Activated T-helper 1 cell treated with anti-CD3 and anti-CD28 coated beads, Interleukin-12 subunit alpha, Interleukin-12 subunit beta, Interleukin-2, Interleukin-4 antibody, amounts not matched to agents 30 ng/mL and 10 ng/mL and 1 ng/mL, durations not matched to agents 14 hours and 24 hours and 36 hours (primary cell): ENCODE measurements around the gene RABEP1. TPM values are rescaled to one million over a fixed set of nuclear protein-coding genes. Genes with fewer than 3 reads are reported as not detected.
"Not testable (repeated sequence)": the region's sequence is repeated elsewhere in the genome, so short reads cannot be mapped to it uniquely, and the experiment has no call there.

Source experiments
- DNase-seq: peaks from one replicate; pipeline ENCODE4 v3.0.0; 2021; ENCODE audit warnings: low spot score
- H3K27ac Mint-ChIP-seq: one replicate; pipeline ENCODE4 v1.8.0; 2021; ENCODE audit warnings: mild to moderate bottlenecking, mixed read lengths
- H3K27me3 Mint-ChIP-seq: one replicate; pipeline ENCODE4 v1.8.0; 2022; ENCODE audit warnings: mild to moderate bottlenecking, moderate library complexity, mixed read lengths; ENCODE audit not compliant: insufficient read depth
- H3K36me3 Mint-ChIP-seq: one replicate; pipeline ENCODE4 v1.8.0; 2021; ENCODE audit warnings: low read depth, mixed read lengths
- H3K4me1 Mint-ChIP-seq: one replicate; pipeline ENCODE4 v1.8.0; 2021; ENCODE audit warnings: low read depth, mixed read lengths
- H3K4me3 Mint-ChIP-seq: one replicate; pipeline ENCODE4 v1.8.0; 2021; ENCODE audit warnings: mild to moderate bottlenecking, moderate library complexity, mixed read lengths
- H3K9me3 Mint-ChIP-seq: one replicate; pipeline ENCODE4 v1.8.0; 2021; ENCODE audit warnings: mixed read lengths
- intact Hi-C: fragments of 100-400 bp; cut with micrococcal nuclease; formaldehyde crosslinking; loops from one replicate; pipeline ENCODE4 v1.15.1; 2024
- total RNA-seq: library from RNA; stranded (reverse); gene quantifications from 2 replicates; pipeline ENCODE4 v1.2.3, GENCODE V29; 2022

Gene RABEP1
- 50.2 and 51.4 TPM in 2 replicates for total RNA-seq

- Mint-ChIP-seq H3K36me3 (peaks cover 15% of the 10 kb centered on the region), H3K9me3 (no peaks in the 10 kb centered on the region), H3K27ac (peak within 1 kb of the TSS; percentile 91), H3K27me3 (peaks cover 3% of the 10 kb centered on the region), H3K4me1 (peaks cover 28% of the 10 kb centered on the region), H3K4me3 (peak within 1 kb of the TSS; percentile 90)
- intact Hi-C loops = loop anchor here (1.0 to 5.0 kb wide), 6 partner anchors 137 to 1139 kb away; partner anchors contain the start of genes CYB5D2, DERL2, INCA1 and KIF1C
- DNase-seq = peak; percentile 92
Observed at GRCh38 chr17:5281814-5282641, at the start of gene RABEP1. RABEP1 (plus strand) TSS chr17:5282284; CDS start chr17:5282487, 203 bp downstream.

GRCh38 chr17:5233492-5233891 lies 48.6 kb upstream of the RABEP1 start:
- H3K4me1 Mint-ChIP-seq = peaks cover 14% of the 10 kb centered on the region
- intact Hi-C loops, H3K9me3 Mint-ChIP-seq, H3K27me3 Mint-ChIP-seq, H3K27ac Mint-ChIP-seq, DNase-seq, H3K36me3 Mint-ChIP-seq, H3K4me3 Mint-ChIP-seq: not testable (repeated sequence)

GRCh38 chr17:5234645-5235576 lies 47.2 kb upstream of the RABEP1 start, which contains the start of gene SCIMP:
SCIMP (minus strand) TSS chr17:5234860; CDS start chr17:5234755, 105 bp downstream.
- H3K4me1 Mint-ChIP-seq = peaks cover 8% of the 10 kb centered on the region
- H3K36me3 Mint-ChIP-seq = no peaks in the 10 kb centered on the region
- no peak within 1 kb of the TSS for H3K4me3 Mint-ChIP-seq
- no peaks in the 10 kb centered on the region for H3K27me3 Mint-ChIP-seq
- no peaks in the 10 kb centered on the region for H3K9me3 Mint-ChIP-seq
- DNase-seq = no peak
- H3K27ac Mint-ChIP-seq = no peak within 1 kb of the TSS
- intact Hi-C loops = no loop called here

GRCh38 chr17:5236938-5237540 lies 45.0 kb upstream of the RABEP1 start:
- intact Hi-C loops = loop anchor here (1.0 kb wide), 1 partner anchor 40 kb away; no protein-coding TSS in a partner anchor
- no peak overlapping the region for H3K27ac Mint-ChIP-seq
- no peak overlapping the region for H3K4me3 Mint-ChIP-seq
- no peaks in the 10 kb centered on the region for H3K27me3 Mint-ChIP-seq
- H3K36me3 Mint-ChIP-seq = no peaks in the 10 kb centered on the region
- DNase-seq = no peak
- peaks cover 10% of the 10 kb centered on the region for H3K4me1 Mint-ChIP-seq
- H3K9me3 Mint-ChIP-seq = no peaks in the 10 kb centered on the region

GRCh38 chr17:5237541-5238016 lies 44.5 kb upstream of the RABEP1 start:
- peaks cover 2% of the 10 kb centered on the region for H3K27me3 Mint-ChIP-seq
- no peaks in the 10 kb centered on the region for H3K9me3 Mint-ChIP-seq
- no peak overlapping the region for H3K27ac Mint-ChIP-seq
- peaks cover 2% of the 10 kb centered on the region for H3K36me3 Mint-ChIP-seq
- H3K4me3 Mint-ChIP-seq = no peak overlapping the region
- intact Hi-C loops = loop anchor here (1.0 kb wide), 1 partner anchor 40 kb away; no protein-coding TSS in a partner anchor
- H3K4me1 Mint-ChIP-seq = peaks cover 15% of the 10 kb centered on the region
- peak; percentile 15 for DNase-seq

- DNase-seq = no peak
- Mint-ChIP-seq H3K27ac (no peak overlapping the region), H3K27me3 (peaks cover 2% of the 10 kb centered on the region), H3K9me3 (no peaks in the 10 kb centered on the region), H3K36me3 (peaks cover 2% of the 10 kb centered on the region), H3K4me1 (peaks cover 21% of the 10 kb centered on the region), H3K4me3 (no peak overlapping the region)
- intact Hi-C loops = no loop called here
Observed at GRCh38 chr17:5238333-5238732, 43.8 kb upstream of the RABEP1 start.

GRCh38 chr17:5239769-5240168 lies 42.3 kb upstream of the RABEP1 start:
- not testable (repeated sequence) for DNase-seq, H3K9me3 Mint-ChIP-seq, H3K27ac Mint-ChIP-seq, H3K4me3 Mint-ChIP-seq, H3K27me3 Mint-ChIP-seq, H3K36me3 Mint-ChIP-seq
- intact Hi-C loops = loop anchor here (10.0 kb wide), 2 partner anchors 95 to 135 kb away; no protein-coding TSS in a partner anchor
- H3K4me1 Mint-ChIP-seq = peaks cover 21% of the 10 kb centered on the region

- peaks cover 2% of the 10 kb centered on the region for H3K36me3 Mint-ChIP-seq
- H3K4me1 Mint-ChIP-seq = peaks cover 20% of the 10 kb centered on the region
- H3K27ac Mint-ChIP-seq = peak overlapping the region; percentile 77
- H3K9me3 Mint-ChIP-seq = no peaks in the 10 kb centered on the region
- intact Hi-C loops = loop anchor here (10.0 kb wide), 2 partner anchors 93 to 133 kb away; no protein-coding TSS in a partner anchor
- peaks cover 2% of the 10 kb centered on the region for H3K27me3 Mint-ChIP-seq
- no peak overlapping the region for H3K4me3 Mint-ChIP-seq
- DNase-seq = no peak
Observed at GRCh38 chr17:5241861-5242671, 40.0 kb upstream of the RABEP1 start.

GRCh38 chr17:5247621-5248020 lies 34.5 kb upstream of the RABEP1 start:
- H3K4me3 Mint-ChIP-seq = no peak overlapping the region
- no peaks in the 10 kb centered on the region for H3K9me3 Mint-ChIP-seq
- DNase-seq = no peak
- no peaks in the 10 kb centered on the region for H3K36me3 Mint-ChIP-seq
- H3K27ac Mint-ChIP-seq = no peak overlapping the region
- intact Hi-C loops = loop anchor here (5.0 to 10.0 kb wide), 3 partner anchors 87 to 1190 kb away; partner anchors contain the start of gene AIPL1
- peaks cover 7% of the 10 kb centered on the region for H3K27me3 Mint-ChIP-seq
- peaks cover 12% of the 10 kb centered on the region for H3K4me1 Mint-ChIP-seq

GRCh38 chr17:5248821-5249479 lies 33.1 kb upstream of the RABEP1 start:
- H3K4me3 Mint-ChIP-seq = no peak overlapping the region
- H3K27me3 Mint-ChIP-seq = peaks cover 7% of the 10 kb centered on the region
- intact Hi-C loops = loop anchor here (1.0 to 10.0 kb wide), 5 partner anchors 86 to 1188 kb away; partner anchors contain the start of genes AIPL1, C1QBP and NUP88
- no peaks in the 10 kb centered on the region for H3K36me3 Mint-ChIP-seq
- no peak overlapping the region for H3K27ac Mint-ChIP-seq
- H3K9me3 Mint-ChIP-seq = no peaks in the 10 kb centered on the region
- no peak for DNase-seq
- H3K4me1 Mint-ChIP-seq = peaks cover 6% of the 10 kb centered on the region

GRCh38 chr17:5249615-5250014 lies 32.5 kb upstream of the RABEP1 start:
- H3K27ac Mint-ChIP-seq = no peak overlapping the region

More at GRCh38 chr17:5249615-5250014, 32.5 kb upstream of the RABEP1 start:
- intact Hi-C loops = loop anchor here (1.0 to 10.0 kb wide), 5 partner anchors 85 to 1188 kb away; partner anchors contain the start of genes AIPL1, C1QBP and NUP88
- Mint-ChIP-seq H3K27me3 (peaks cover 7% of the 10 kb centered on the region), H3K36me3 (no peaks in the 10 kb centered on the region), H3K4me3 (no peak overlapping the region), H3K9me3 (no peaks in the 10 kb centered on the region), H3K4me1 (peaks cover 6% of the 10 kb centered on the region)
- DNase-seq = peak; percentile 43
